K562 (cell line): ENCODE data around the gene USP48. TPM values are rescaled to one million over a fixed set of nuclear protein-coding genes. Genes with fewer than 3 reads are reported as not detected.

Experiments used
- CBX5 ChIP-seq: IDR thresholded peaks from 2 replicates; pipeline ENCODE4 v1.6.1; 2014; ENCODE audit warnings: low read depth, borderline replicate concordance
- DEAF1 ChIP-seq: fragments of 450-650 bp; formaldehyde crosslinking; IDR thresholded peaks from 2 replicates; pipeline ENCODE4 v1.4.0; 2020; ENCODE audit warnings: mild to moderate bottlenecking, moderate library complexity
- EGR1 ChIP-seq: fragments of 450-650 bp; conservative IDR thresholded peaks from 2 replicates; pipeline ENCODE4 v1.6.1; 2017; ENCODE audit warnings: mild to moderate bottlenecking
- SMAD2 ChIP-seq: fragments of 150-350 bp; IDR thresholded peaks from 2 replicates; pipeline ENCODE4 v1.6.1; 2014; ENCODE audit warnings: low read depth, mild to moderate bottlenecking, low read length
- SRSF7 ChIP-seq: fragments of 200-400 bp; formaldehyde crosslinking; optimal IDR thresholded peaks from 2 replicates; pipeline ENCODE3; 2017; ENCODE audit warnings: mild to moderate bottlenecking, low read depth, low read length
- ZBTB7A ChIP-seq: IDR thresholded peaks from 2 replicates; pipeline ENCODE4 v1.6.1; 2011; ENCODE audit warnings: low read depth, mild to moderate bottlenecking, low read length, moderate library complexity, borderline replicate concordance; ENCODE audit not compliant: control insufficient read depth
- ZNF407 ChIP-seq: fragments of 450-650 bp; IDR thresholded peaks from 2 replicates; pipeline ENCODE4 v1.6.1; 2016; ENCODE audit warnings: low read depth
- ZNF512 ChIP-seq: IDR thresholded peaks from 2 replicates; pipeline ENCODE4 v1.6.1; 2016; ENCODE audit warnings: missing genetic modification characterization, missing compliant biosample characterization
- polyA plus RNA-seq, 8 experiments: library from polyadenylated mRNA; depleted of rRNA in 4 of 8; stranded (reverse) in 5 of 8; unstranded in 3 of 8; fragments of >200 nt; fragmentation: Nextera tagmentation in 2 of 8; fragmentation: Illumina TruSeq in 1 of 8; extraction: Ambion mirVana in 2 of 8; extraction: Trizol in 1 of 8; gene quantifications; 2 replicates each; pipeline versions ENCODE4 v1.2.1 to v1.2.3, GENCODE V29; 2011 to 2014; ENCODE audit warnings: inconsistent platforms in 1 of 8, missing spikeins in 1 of 8
- total RNA-seq, 7 experiments: library from RNA; depleted of rRNA in 6 of 7; stranded (reverse); fragments of >200 nt in 6 of 7; fragmentation: Illumina TruSeq in 2 of 7; extraction: Trizol in 2 of 7; gene quantifications; 2 replicates each; pipeline versions ENCODE4 v1.2.1 to v1.2.3, GENCODE V29; 2011 to 2021; ENCODE audit warnings: low replicate concordance in 1 of 7

The USP48 gene
- total and polyA plus RNA-seq, 9 of the 15 experiments (the other 6 are each of a cell fraction or from before 2014, with no cell fraction given): 23.3 to 123 (median 106) TPM

- TF ChIP-seq SMAD2 (no peak), ZNF512 (tag) (no peak), ZNF407 (no peak), EGR1 (peak; percentile 85), CBX5 (no peak), SRSF7 (no peak), ZBTB7A (no peak), DEAF1 (CRISPR knock-in tag) (no peak)
Observed at GRCh38 chr1:21673277-21673780, 109.6 kb downstream of the USP48 start (continued).
